ENCODE measurements around the gene ZC2HC1C.

DNA sequence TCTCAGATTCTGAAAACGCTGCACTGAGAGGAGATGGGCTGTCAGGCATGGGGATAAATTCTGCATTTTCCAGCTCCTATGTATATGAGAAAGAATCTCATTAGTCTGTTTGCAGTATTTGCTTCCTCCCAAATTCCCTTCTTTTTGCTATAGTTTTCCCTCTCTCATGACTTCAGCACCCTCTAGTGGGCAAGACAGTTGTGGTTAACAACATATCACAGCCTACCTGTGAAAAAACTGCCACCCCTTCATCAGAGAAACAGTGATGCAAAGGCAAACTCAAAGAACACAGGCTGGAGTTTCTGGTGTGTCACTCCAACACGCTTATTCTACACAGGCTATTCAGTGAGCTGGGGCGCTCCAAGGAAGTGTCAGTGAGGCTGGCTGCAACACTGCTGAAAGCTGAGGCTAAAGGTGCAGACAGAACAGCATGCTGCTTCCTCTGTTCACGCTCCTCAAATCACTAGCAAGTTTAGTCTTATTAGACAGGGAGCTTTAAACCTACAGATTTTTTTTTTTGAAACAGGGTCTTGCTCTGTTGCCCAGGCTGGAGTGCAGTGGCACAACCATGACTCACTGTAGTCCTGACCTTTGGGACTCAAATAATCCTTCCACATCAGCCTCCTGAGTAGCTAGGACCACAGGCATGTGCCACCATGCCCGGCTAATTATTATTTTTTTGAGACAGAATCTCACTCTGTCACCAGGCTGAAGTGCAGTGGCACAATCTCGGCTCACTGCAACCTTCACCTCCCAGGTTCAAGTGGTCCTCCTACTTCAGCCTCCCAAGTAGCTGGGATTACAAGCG lies 19.3 kb downstream of the ZC2HC1C start:
- TF ChIP-seq POLR2A (IDR thresholded peaks at IDR 0.05; ENCODE audit: low read depth, low read length) (no peak), POLR2AphosphoS5 (IDR thresholded peaks at IDR 0.05; ENCODE audit: low read depth, low read length) (no peak), TAF1 (IDR thresholded peaks at IDR 0.05; ENCODE audit: borderline replicate concordance, low read depth, low read length) (no peak)
